ENCODE data around the gene CD55. TPM values are rescaled to one million over a fixed set of nuclear protein-coding genes. Genes with fewer than 3 reads are reported as not detected.

The CD55 gene
- total RNA-seq, 2 experiments from 2014 or later: 100 to 102 TPM

DNA sequence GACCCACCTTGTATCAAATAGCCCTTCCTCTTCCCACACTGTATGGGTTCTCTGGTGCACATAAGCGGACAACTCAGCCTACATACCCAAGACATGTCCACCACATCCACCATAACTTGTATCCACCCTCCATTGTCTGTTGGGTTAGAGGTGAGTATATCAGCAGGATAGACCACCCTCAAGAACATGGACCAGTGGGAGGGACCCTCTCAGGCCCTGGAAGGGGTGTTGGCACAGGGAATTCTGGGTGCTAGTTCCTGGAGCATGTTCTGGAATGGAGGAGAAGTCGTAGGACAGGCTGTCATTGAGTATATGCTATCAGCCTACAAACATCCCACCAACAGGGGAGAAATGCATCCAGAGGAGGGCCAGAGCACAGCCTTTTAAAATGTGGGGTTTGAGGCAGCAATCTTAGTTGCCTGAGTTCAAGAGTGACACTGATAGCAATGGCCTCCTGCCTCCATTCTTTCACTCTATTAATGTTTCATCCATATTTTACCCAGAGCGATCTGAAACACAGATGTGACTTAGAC, 7.5 kb downstream of the CD55 start:
- no peaks in the 10 kb centered on the region for H3K27me3 Mint-ChIP-seq
- H3K4me1 Mint-ChIP-seq (ENCODE audit: low read depth): peaks cover 64% of the 10 kb centered on the region
- ChIA-PET POLR2A (interaction anchor here (0.8 to 1.3 kb wide), 2 partner anchors 7 to 13 kb away, joined by 3 to 5 read pairs; partner anchors contain the start of gene CD55), CTCF (no interaction called here)
- H3K4me3 Mint-ChIP-seq: no peak overlapping the region
- peak; percentile 17 for ATAC-seq
- DNase-seq: no peak
- peaks cover 14% of the 10 kb centered on the region for H3K9me3 Mint-ChIP-seq
- H3K36me3 Mint-ChIP-seq (ENCODE audit: low read depth): peaks cover 90% of the 10 kb centered on the region
- intact Hi-C loops (cut with micrococcal nuclease): no loop called here
- H3K27ac Mint-ChIP-seq: peak overlapping the region; percentile 57
- TF ChIP-seq, protein P1, sequence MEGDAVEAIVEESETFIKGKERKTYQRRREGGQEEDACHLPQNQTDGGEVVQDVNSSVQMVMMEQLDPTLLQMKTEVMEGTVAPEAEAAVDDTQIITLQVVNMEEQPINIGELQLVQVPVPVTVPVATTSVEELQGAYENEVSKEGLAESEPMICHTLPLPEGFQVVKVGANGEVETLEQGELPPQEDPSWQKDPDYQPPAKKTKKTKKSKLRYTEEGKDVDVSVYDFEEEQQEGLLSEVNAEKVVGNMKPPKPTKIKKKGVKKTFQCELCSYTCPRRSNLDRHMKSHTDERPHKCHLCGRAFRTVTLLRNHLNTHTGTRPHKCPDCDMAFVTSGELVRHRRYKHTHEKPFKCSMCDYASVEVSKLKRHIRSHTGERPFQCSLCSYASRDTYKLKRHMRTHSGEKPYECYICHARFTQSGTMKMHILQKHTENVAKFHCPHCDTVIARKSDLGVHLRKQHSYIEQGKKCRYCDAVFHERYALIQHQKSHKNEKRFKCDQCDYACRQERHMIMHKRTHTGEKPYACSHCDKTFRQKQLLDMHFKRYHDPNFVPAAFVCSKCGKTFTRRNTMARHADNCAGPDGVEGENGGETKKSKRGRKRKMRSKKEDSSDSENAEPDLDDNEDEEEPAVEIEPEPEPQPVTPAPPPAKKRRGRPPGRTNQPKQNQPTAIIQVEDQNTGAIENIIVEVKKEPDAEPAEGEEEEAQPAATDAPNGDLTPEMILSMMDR (IDR thresholded peaks at IDR 0.05): no peak

DNA sequence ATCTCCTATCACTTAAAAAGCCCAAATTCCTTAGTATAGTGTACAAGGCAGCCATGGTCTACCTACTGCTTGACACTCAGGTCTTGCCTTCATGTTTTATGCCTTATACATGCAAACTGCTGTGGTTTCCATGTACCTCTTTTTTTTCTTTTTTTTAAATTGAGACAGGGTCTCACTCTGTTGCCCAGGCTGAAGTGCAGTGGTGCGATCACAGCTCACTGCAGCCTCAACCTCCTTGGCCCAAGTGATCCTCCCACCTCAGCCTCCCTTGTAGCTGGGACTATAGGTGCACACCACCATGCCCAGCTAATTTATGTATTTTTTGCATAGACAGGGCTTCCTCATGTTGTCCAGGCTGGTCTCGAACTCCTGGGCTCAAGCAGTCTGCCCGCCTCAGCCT, 8.0 kb downstream of the CD55 start:
- DNase-seq (no peak), ATAC-seq (no peak)
- Mint-ChIP-seq H3K4me3 (no peak overlapping the region), H3K9me3 (peaks cover 18% of the 10 kb centered on the region), H3K27ac (peak overlapping the region; percentile 57), H3K27me3 (no peaks in the 10 kb centered on the region), H3K36me3 (ENCODE audit: low read depth) (peaks cover 90% of the 10 kb centered on the region), H3K4me1 (ENCODE audit: low read depth) (peaks cover 64% of the 10 kb centered on the region)
- intact Hi-C loops (cut with micrococcal nuclease): no loop called here
- ChIA-PET CTCF (no interaction called here), POLR2A (interaction anchor here (0.8 to 1.3 kb wide), 3 partner anchors 8 to 127 kb away, joined by 3 to 5 read pairs (median 3); partner anchors contain the start of gene CD55)
- TF ChIP-seq, protein P1 (IDR thresholded peaks at IDR 0.05): no peak

DNA sequence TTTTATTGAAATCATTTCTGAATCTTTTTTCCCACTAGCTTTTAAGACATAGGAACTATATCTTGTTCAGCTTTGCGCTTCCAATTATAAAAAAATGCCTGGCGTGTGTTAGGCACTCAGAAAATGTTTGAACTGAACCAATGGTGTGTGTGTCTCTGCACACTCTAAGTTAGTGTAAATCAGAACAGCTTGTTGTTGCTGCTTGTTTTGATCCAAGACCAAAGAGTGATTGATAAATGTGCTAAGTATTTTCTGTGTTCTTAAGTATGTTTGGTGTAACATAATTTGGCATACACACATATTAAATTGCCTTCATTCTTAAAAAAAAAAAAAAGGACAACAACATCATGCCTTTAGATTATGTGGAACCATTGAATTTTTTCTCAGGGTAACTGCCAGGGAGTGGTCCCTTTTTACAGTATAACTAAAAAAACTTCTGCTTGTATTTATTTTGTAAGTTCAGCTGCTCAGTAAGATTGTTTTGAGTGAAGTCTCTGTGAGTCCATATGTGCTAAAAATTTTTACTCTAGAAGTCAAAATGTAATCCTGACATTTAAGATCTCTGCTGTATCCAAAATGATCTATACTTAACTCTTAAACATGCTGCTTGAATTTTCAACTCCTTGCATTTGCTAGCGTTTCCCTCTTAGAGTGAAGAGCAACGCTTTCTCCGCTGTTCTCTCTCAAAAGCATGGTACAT, 8.7 kb downstream of the CD55 start:
- no peaks in the 10 kb centered on the region for H3K27me3 Mint-ChIP-seq
- TF ChIP-seq, protein P1 (IDR thresholded peaks at IDR 0.05): no peak
- H3K4me1 Mint-ChIP-seq (ENCODE audit: low read depth): peaks cover 70% of the 10 kb centered on the region
- ATAC-seq (no peak), DNase-seq (no peak)
- no peak overlapping the region for H3K4me3 Mint-ChIP-seq
- POLR2A ChIA-PET: interaction anchor here (0.8 to 1.3 kb wide), 3 partner anchors 8 to 126 kb away, joined by 3 to 5 read pairs (median 3); partner anchors contain the start of gene CD55
- H3K9me3 Mint-ChIP-seq: peaks cover 23% of the 10 kb centered on the region
- peaks cover 92% of the 10 kb centered on the region for H3K36me3 Mint-ChIP-seq (ENCODE audit: low read depth)
- peak overlapping the region; percentile 36 for H3K27ac Mint-ChIP-seq
- CTCF ChIA-PET: no interaction called here
- intact Hi-C loops (cut with micrococcal nuclease): no loop called here

DNA sequence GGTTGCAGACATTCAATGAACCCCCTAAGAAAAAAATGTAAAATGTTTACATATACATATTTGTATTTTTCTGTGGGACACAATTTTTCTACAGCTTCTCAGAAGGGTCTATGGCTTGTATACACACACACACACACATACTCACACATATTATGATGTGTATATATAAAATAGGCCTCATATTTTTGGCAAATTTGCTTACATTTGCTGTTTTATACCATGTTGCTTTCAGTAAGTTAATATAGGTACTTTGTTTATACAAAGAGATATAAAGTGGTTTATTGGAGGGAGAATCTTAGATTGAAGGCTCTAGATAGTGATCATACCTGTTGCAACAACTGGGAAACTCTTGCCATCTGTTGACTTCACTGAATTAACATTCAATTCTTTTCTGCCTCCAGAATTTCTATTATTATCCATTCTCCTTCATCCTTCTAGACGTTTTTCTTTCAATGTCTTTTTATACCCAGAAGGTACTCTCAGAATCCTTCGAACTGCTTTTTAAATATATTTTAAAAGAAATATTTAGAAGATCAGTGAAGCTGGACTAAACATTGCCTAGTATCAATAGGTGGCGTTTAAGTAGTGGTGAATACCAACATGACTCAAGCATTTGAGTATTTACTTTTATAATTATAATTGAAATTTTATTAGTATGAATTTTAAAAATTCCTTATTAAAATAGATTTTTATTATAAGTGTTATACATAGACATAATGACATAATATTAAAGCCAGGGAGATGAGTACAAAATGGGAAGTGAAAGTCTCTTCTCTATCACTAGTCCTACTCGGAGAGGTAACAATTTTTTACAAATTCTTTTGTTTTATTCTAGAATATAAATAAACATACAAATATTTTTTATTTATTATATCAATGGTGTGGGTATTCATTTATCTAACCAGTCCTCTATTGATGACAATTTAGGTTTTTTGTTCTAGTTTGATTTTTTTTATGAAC, 10.2 kb downstream of the CD55 start:
- ChIA-PET CTCF (no interaction called here), POLR2A (interaction anchor here (6.7 kb wide), 1 partner anchor 8 kb away, joined by 122 read pairs; the partner anchor contains the start of gene CD55)
- Mint-ChIP-seq H3K27ac (no peak overlapping the region), H3K9me3 (peaks cover 29% of the 10 kb centered on the region), H3K4me3 (no peak overlapping the region), H3K36me3 (ENCODE audit: low read depth) (peaks cover 93% of the 10 kb centered on the region), H3K4me1 (ENCODE audit: low read depth) (peaks cover 76% of the 10 kb centered on the region), H3K27me3 (peaks cover 1% of the 10 kb centered on the region)
- no peak for ATAC-seq
- TF ChIP-seq, protein P1 (IDR thresholded peaks at IDR 0.05): no peak
- DNase-seq: no peak
- intact Hi-C loops (cut with micrococcal nuclease): no loop called here

Measured in activated CD8-positive, alpha-beta T cell treated with anti-CD3 and anti-CD28 coated beads for 36 hours (primary cell).